Endodermal cell (in vitro differentiated cells): ENCODE data around the gene MRPL49. TPM values are rescaled to one million over a fixed set of nuclear protein-coding genes. Genes with fewer than 3 reads are reported as not detected.

Source experiments
- DNase-seq: peaks from one replicate; pipeline ENCODE4 v3.0.0-alpha.2; 2017
- H3K27ac ChIP-seq: 2 replicates; pipeline ENCODE4 v1.5.1; 2013; ENCODE audit warnings: mild to moderate bottlenecking, low read depth, low read length, moderate library complexity
- H3K27me3 ChIP-seq: 2 replicates; pipeline ENCODE4 v1.6.1; 2013; ENCODE audit warnings: mild to moderate bottlenecking, low read length, moderate library complexity; ENCODE audit not compliant: insufficient read depth, control insufficient read depth, poor library complexity, severe bottlenecking
- H3K36me3 ChIP-seq: 2 replicates; pipeline ENCODE4 v1.7.0; 2013; ENCODE audit warnings: mild to moderate bottlenecking, low read length, moderate library complexity; ENCODE audit not compliant: control insufficient read depth, insufficient read depth
- H3K4me1 ChIP-seq: one replicate; pipeline ENCODE4 v1.7.0; 2013; ENCODE audit warnings: low read length; ENCODE audit not compliant: control insufficient read depth, insufficient read depth
- H3K4me3 ChIP-seq: 2 replicates; pipeline ENCODE4 v1.5.1; 2013; ENCODE audit warnings: mild to moderate bottlenecking, low read length, moderate library complexity
- H3K9ac ChIP-seq: 2 replicates; pipeline ENCODE4 v1.6.1; 2013; ENCODE audit warnings: mild to moderate bottlenecking, low read length, moderate library complexity; ENCODE audit not compliant: poor library complexity, severe bottlenecking; ENCODE audit errors: extremely low read depth
- H3K9me3 ChIP-seq: 2 replicates; pipeline ENCODE4 v1.6.1; 2013; ENCODE audit warnings: mild to moderate bottlenecking, low read length, moderate library complexity; ENCODE audit not compliant: control insufficient read depth
- H3K27ac Mint-ChIP-seq: 2 replicates; pipeline ENCODE4 v1.8.0; 2020; ENCODE audit warnings: mixed read lengths
- H3K27me3 Mint-ChIP-seq: 2 replicates; pipeline ENCODE4 v1.8.0; 2021; ENCODE audit warnings: mild to moderate bottlenecking, mixed read lengths; ENCODE audit not compliant: insufficient read depth
- H3K36me3 Mint-ChIP-seq: 2 replicates; pipeline ENCODE4 v1.8.0; 2020; ENCODE audit warnings: low read depth, mixed read lengths
- H3K4me1 Mint-ChIP-seq: 2 replicates; pipeline ENCODE4 v1.8.0; 2020; ENCODE audit warnings: mixed read lengths
- H3K4me3 Mint-ChIP-seq: 2 replicates; pipeline ENCODE4 v1.8.0; 2020; ENCODE audit warnings: mild to moderate bottlenecking, moderate library complexity, mixed read lengths
- H3K9me3 Mint-ChIP-seq: 2 replicates; pipeline ENCODE4 v1.8.0; 2020; ENCODE audit warnings: mild to moderate bottlenecking, mixed read lengths
- WGBS, 2 experiments: methylation state at CpG; one replicate each; pipeline versions ENCODE4 v1.1.5 to v1.1.7; 2013; ENCODE audit warnings: missing lambda C conversion rate in 2 of 2, mixed read lengths in 1 of 2; ENCODE audit not compliant: insufficient coverage in 1 of 2, insufficient read length in 1 of 2; 5-methylcytosine and 5-hydroxymethylcytosine counted together
- total RNA-seq, 2 donors: library from RNA; stranded (reverse); fragmentation: NEBNext Ultra II Directional in 1 of 2; extraction: Animal tissue kit (Norgen Biotek cat#: 25700) in 1 of 2; gene quantifications; 2 replicates in 1 of 2; 3 replicates in 1 of 2; pipeline ENCODE4 v1.2.1, GENCODE V29; 2021
- TF ChIP-seq, protein P1 (sequence below): fragments of 200-600 bp; sonication (generic); conservative IDR thresholded peaks from 2 replicates; pipeline ENCODE4 v1.5.0; 2021; ENCODE audit warnings: antibody characterized with exemption, mild to moderate bottlenecking

The MRPL49 gene
- total RNA-seq, 2 donors from 2014 or later: 53.9 to 56.6 TPM

- Mint-ChIP-seq H3K4me1 (no peaks in the 10 kb centered on the region), H3K4me3 (no peak overlapping the region), H3K9me3 (no peaks in the 10 kb centered on the region), H3K27me3 (no peaks in the 10 kb centered on the region), H3K27ac (no peak overlapping the region), H3K36me3 (no peaks in the 10 kb centered on the region)
- Histone ChIP-seq H3K4me1 (no peaks in the 10 kb centered on the region), H3K9me3 (no peaks in the 10 kb centered on the region), H3K27me3 (no peaks in the 10 kb centered on the region), H3K4me3 (no peak overlapping the region), H3K9ac (no peak overlapping the region), H3K36me3 (no peaks in the 10 kb centered on the region), H3K27ac (no peak overlapping the region)
- TF ChIP-seq, protein P1, sequence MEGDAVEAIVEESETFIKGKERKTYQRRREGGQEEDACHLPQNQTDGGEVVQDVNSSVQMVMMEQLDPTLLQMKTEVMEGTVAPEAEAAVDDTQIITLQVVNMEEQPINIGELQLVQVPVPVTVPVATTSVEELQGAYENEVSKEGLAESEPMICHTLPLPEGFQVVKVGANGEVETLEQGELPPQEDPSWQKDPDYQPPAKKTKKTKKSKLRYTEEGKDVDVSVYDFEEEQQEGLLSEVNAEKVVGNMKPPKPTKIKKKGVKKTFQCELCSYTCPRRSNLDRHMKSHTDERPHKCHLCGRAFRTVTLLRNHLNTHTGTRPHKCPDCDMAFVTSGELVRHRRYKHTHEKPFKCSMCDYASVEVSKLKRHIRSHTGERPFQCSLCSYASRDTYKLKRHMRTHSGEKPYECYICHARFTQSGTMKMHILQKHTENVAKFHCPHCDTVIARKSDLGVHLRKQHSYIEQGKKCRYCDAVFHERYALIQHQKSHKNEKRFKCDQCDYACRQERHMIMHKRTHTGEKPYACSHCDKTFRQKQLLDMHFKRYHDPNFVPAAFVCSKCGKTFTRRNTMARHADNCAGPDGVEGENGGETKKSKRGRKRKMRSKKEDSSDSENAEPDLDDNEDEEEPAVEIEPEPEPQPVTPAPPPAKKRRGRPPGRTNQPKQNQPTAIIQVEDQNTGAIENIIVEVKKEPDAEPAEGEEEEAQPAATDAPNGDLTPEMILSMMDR: no peak
- WGBS, 2 experiments: 79 to 87% methylated on average over 2 to 3 of the region's 3 CpGs
- no peak for DNase-seq
These were observed 38.5 kb downstream of the MRPL49 start for GRCh38 chr11:65160643-65161042.

GRCh38 chr11:65163684-65164083 lies 41.6 kb downstream of the MRPL49 start:
- H3K27ac Mint-ChIP-seq: no peak overlapping the region
- TF ChIP-seq, protein P1: no peak

DNA sequence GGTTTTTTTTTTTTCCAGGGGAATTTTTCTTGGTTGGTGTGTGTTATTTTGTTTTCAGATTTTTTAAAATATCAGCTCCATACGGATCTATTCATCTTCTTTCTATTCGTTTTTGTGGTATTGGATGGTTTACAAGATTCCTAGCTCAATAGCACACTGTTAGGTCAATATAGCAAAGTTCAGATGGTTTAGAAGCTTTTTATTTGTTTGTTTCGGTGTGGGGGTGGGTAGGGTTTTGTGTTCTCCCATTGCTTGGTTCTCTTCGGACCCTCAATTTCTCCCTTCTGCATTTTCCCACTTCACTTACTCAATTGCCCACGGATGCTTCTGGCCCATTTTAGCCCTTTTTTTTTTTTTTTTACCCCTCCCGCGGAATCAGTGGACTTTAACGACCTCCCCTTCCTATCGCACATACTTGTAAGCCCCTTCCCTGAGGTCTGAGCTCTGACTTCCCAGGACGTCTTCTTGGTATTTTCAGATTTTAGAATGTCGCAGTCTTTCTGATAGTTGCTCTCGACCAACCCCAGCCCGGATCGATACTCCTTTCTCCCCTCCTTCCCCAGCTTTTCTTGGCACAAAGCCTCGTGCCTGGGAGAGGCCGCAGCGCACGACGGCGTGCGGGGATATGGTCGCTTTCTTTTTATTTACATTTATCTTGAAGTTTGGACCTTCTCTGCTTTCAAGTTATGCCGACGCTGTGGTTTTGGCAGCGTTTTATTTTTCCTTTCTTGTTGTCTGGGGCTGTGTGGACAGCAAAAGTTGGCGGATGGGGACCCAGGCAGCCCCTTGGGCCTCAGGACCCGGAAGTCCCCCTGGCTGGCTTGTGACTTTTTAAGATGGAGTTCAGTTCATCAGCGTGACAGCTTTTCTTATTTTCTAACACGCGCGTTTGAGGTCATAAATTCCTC lies 43.5 kb downstream of the MRPL49 start:
- no peaks in the 10 kb centered on the region for H3K36me3 ChIP-seq
- Mint-ChIP-seq H3K36me3 (no peaks in the 10 kb centered on the region), H3K9me3 (no peaks in the 10 kb centered on the region), H3K27me3 (no peaks in the 10 kb centered on the region), H3K27ac (no peak overlapping the region), H3K4me1 (peaks cover 8% of the 10 kb centered on the region), H3K4me3 (no peak overlapping the region)
- no peaks in the 10 kb centered on the region for H3K4me1 ChIP-seq
- no peaks in the 10 kb centered on the region for H3K9me3 ChIP-seq
- TF ChIP-seq, protein P1: no peak
- H3K27ac ChIP-seq: no peak overlapping the region
- H3K9ac ChIP-seq: no peak overlapping the region
- no peak for DNase-seq
- no peak overlapping the region for H3K4me3 ChIP-seq
- H3K27me3 ChIP-seq: no peaks in the 10 kb centered on the region
- 91 to 93% methylated on average over 21 to 30 of the region's 31 CpGs for WGBS, 2 experiments

More at GRCh38 chr11:65163684-65164083, 41.6 kb downstream of the MRPL49 start:
- H3K27ac ChIP-seq: no peak overlapping the region
- no peaks in the 10 kb centered on the region for H3K4me1 ChIP-seq
- no peak overlapping the region for H3K9ac ChIP-seq
- no peaks in the 10 kb centered on the region for H3K4me1 Mint-ChIP-seq
- WGBS, 2 experiments: 83 to 98% methylated on average over 2 of the region's 2 CpGs
- H3K27me3 Mint-ChIP-seq: no peaks in the 10 kb centered on the region
- no peak overlapping the region for H3K4me3 ChIP-seq
- H3K27me3 ChIP-seq: no peaks in the 10 kb centered on the region
- no peaks in the 10 kb centered on the region for H3K9me3 ChIP-seq
- no peaks in the 10 kb centered on the region for H3K9me3 Mint-ChIP-seq
- H3K4me3 Mint-ChIP-seq: no peak overlapping the region
- DNase-seq: no peak
- H3K36me3 ChIP-seq: no peaks in the 10 kb centered on the region
- no peaks in the 10 kb centered on the region for H3K36me3 Mint-ChIP-seq
